ENCODE results near the gene LRMDA. TPM values are rescaled to one million over a fixed set of nuclear protein-coding genes. Genes with fewer than 3 reads are reported as not detected.
"Not testable (repeated sequence)": the region's sequence is repeated elsewhere in the genome, so short reads cannot be mapped to it uniquely, and the experiment has no call there.

The LRMDA gene
- total RNA-seq, 2 donors from 2014 or later: 12.2 to 25.4 TPM

DNA sequence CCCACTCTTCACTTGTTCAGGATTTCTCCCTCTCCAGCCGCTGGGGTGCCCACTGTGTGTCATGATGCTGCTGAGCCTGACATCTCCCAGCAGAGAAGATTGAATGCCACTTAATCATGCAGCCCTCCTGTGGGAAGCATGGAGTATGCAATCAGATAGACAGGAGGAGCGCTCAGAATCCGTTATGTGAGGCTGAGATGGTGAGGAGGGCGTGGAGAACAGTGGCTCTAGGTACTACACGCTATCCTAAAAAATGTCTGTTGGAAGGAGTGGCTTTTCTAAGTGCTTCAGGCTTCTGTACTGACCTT, 334.3 kb downstream of the LRMDA start:
- no peaks in the 10 kb centered on the region for H3K9me3 ChIP-seq
- H3K27ac ChIP-seq: no peak overlapping the region
- no peak for ATAC-seq
- H3K4me1 ChIP-seq: peaks cover 18% of the 10 kb centered on the region
- no peaks in the 10 kb centered on the region for H3K36me3 ChIP-seq (replicated peaks in 1 of 2; ENCODE audit: insufficient read depth in 1 of 2, low read depth in 2 of 2)
- 89 to 96% methylated on average over 5 of the region's 5 CpGs for WGBS, 2 donors
- intact Hi-C loops (cut with DNase I): no loop called here
- H3K27me3 ChIP-seq: no peaks in the 10 kb centered on the region
- H3K4me3 ChIP-seq: no peak overlapping the region
- TF ChIP-seq POLR2A (IDR thresholded peaks at IDR 0.05) (no peak), CTCF (IDR thresholded peaks at IDR 0.05) (no peak)
- no peak for DNase-seq

DNA sequence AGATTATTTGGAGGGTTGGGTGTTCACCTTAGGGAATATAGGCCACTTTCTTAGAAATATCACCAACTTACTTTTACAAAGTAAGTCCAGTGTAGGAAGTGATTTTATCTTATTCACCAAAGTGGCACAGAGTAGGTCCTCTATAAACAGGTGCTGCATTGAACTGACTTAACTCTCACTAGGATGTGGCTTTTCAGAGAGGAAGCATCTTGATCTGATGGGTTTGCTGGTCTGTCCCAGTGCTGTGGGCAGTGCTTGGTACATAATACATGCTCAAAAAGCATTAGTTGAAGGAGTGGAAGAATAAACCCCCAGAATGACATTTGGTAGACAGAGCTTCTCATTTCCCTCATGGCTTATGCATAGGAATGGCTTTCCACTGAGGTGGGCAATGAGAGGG, 334.7 kb downstream of the LRMDA start:
- Histone ChIP-seq H3K27ac (no peak overlapping the region), H3K9me3 (no peaks in the 10 kb centered on the region), H3K4me3 (no peak overlapping the region), H3K27me3 (no peaks in the 10 kb centered on the region), H3K36me3 (replicated peaks in 1 of 2; ENCODE audit: insufficient read depth in 1 of 2, low read depth in 2 of 2) (no peaks in the 10 kb centered on the region), H3K4me1 (peaks cover 18% of the 10 kb centered on the region)
- no peak for TF ChIP-seq CTCF (IDR thresholded peaks at IDR 0.05)
- ATAC-seq (no peak), DNase-seq (no peak)
- intact Hi-C loops (cut with DNase I): no loop called here

GRCh38 chr10:75766752-75767151, 335.3 kb downstream of the LRMDA start:
- ATAC-seq; H3K4me3 ChIP-seq; intact Hi-C loops (cut with DNase I); H3K27ac ChIP-seq; H3K9me3 ChIP-seq; H3K36me3 ChIP-seq (replicated peaks in 1 of 2; ENCODE audit: insufficient read depth in 1 of 2, low read depth in 2 of 2); H3K27me3 ChIP-seq; DNase-seq: not testable (repeated sequence)
- WGBS, 2 donors: 91 to 97% methylated on average over 4 of the region's 4 CpGs
- H3K4me1 ChIP-seq: peaks cover 24% of the 10 kb centered on the region

DNA sequence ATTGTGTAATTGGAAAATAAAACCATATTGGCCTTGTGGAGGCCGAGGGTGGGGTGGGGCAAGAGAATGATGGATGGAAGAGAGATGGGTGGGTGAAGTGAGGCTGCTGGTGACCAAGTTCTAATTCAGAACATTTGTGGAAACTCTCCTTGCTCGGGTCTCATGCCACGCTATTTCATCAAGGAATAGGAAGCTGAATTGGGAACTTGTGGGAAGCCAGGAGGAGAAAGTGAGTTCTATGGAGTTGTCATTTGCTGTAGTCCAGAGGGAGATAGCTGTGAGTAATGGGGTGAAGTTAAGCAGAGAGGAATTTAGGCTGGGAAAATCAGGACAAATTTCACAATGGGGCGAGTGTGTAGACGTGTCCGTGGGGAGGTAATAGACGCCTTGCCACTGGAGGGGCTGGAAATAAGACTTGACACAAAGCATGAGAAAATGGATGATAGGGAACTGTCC, 339.2 kb downstream of the LRMDA start:
- 78 to 86% methylated on average over 7 of the region's 7 CpGs for WGBS, 2 donors
- peaks cover 35% of the 10 kb centered on the region for H3K4me1 ChIP-seq
- H3K27ac ChIP-seq: no peak overlapping the region
- H3K27me3 ChIP-seq: no peaks in the 10 kb centered on the region
- H3K36me3 ChIP-seq (replicated peaks in 1 of 2; ENCODE audit: insufficient read depth in 1 of 2, low read depth in 2 of 2): no peaks in the 10 kb centered on the region
- H3K9me3 ChIP-seq: no peaks in the 10 kb centered on the region
- intact Hi-C loops (cut with DNase I): loop anchor here (10.0 kb wide), 1 partner anchor 356 kb away; no protein-coding TSS in a partner anchor
- no peak overlapping the region for H3K4me3 ChIP-seq
- DNase-seq: peak in 1 of 4 donors; percentile 34
- no peak for TF ChIP-seq POLR2A (IDR thresholded peaks at IDR 0.05)
- TF ChIP-seq CTCF (IDR thresholded peaks at IDR 0.05): no peak
- peak; percentile 11 for ATAC-seq

DNA sequence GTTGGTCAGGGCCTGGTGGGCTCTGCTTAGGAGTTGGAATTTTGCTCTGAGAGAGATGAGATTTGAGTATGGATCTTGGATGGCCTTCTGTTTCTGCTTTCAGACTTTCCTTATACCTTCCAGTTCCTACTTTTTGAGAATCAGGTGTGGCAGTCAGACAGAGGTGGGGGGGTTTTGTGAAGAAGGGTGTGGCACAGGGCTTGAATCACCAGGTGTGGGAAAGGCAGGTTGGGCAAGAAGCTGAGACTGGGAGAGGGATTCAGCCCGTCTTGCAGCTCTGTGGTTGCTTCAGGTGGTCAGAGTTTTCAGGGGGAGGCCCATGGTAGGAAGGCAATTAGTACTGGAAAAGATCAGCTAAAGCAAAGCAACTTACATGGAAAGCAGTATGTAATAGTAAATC, 340.2 kb downstream of the LRMDA start:
- Histone ChIP-seq H3K36me3 (replicated peaks in 1 of 2; ENCODE audit: insufficient read depth in 1 of 2, low read depth in 2 of 2) (no peaks in the 10 kb centered on the region), H3K4me3 (no peak overlapping the region), H3K27ac (peak overlapping the region in 3 of 4 donors; percentile 57 to 75 (median 72)), H3K27me3 (no peaks in the 10 kb centered on the region), H3K9me3 (no peaks in the 10 kb centered on the region), H3K4me1 (peaks cover 44% of the 10 kb centered on the region)
- 19 to 36% methylated on average over 1 of the region's 1 CpG for WGBS, 2 donors
- intact Hi-C loops (cut with DNase I): loop anchor here (10.0 kb wide), 1 partner anchor 357 kb away; no protein-coding TSS in a partner anchor
- TF ChIP-seq CTCF (IDR thresholded peaks at IDR 0.05) (no peak), POLR2A (IDR thresholded peaks at IDR 0.05) (no peak)
- ATAC-seq (no peak), DNase-seq (peak in 2 of 4 donors; percentile 29 to 46)

All from body of pancreas (tissue), 4 donors.